Type B pancreatic cell (in vitro differentiated cells): ENCODE measurements around the gene RNF214. TPM values are rescaled to one million over a fixed set of nuclear protein-coding genes. Genes with fewer than 3 reads are reported as not detected.
A peak's percentile ranks its signal among the peaks of the same experiment; 100 is the strongest.

ENCODE experiments used
- DNase-seq: peaks from one replicate; pipeline ENCODE4 v3.0.0; 2021; ENCODE audit warnings: mixed read lengths; ENCODE audit not compliant: unreplicated experiment; ENCODE audit errors: extremely low spot score
- H3K27ac Mint-ChIP-seq: 2 replicates; pipeline ENCODE4 v1.8.0; 2021; ENCODE audit warnings: mild to moderate bottlenecking, mixed read lengths
- H3K27me3 Mint-ChIP-seq: 2 replicates; pipeline ENCODE4 v1.8.0; 2021; ENCODE audit warnings: mixed read lengths
- H3K36me3 Mint-ChIP-seq: 2 replicates; pipeline ENCODE4 v1.8.0; 2021; ENCODE audit warnings: mixed read lengths
- H3K4me1 Mint-ChIP-seq: one replicate; pipeline ENCODE4 v1.8.0; 2021; ENCODE audit warnings: mixed read lengths; ENCODE audit not compliant: unreplicated experiment
- H3K4me3 Mint-ChIP-seq: 2 replicates; pipeline ENCODE4 v1.8.0; 2021; ENCODE audit warnings: mild to moderate bottlenecking, mixed read lengths
- H3K9me3 Mint-ChIP-seq: 2 replicates; pipeline ENCODE4 v1.8.0; 2021; ENCODE audit warnings: mixed read lengths
- CTCF ChIP-seq: fragments of 200-600 bp; sonication (generic); conservative IDR thresholded peaks from 2 replicates; pipeline ENCODE4 v1.5.0; 2021; ENCODE audit warnings: antibody characterized with exemption, mild to moderate bottlenecking
- total RNA-seq: library from RNA; stranded (reverse); gene quantifications from 2 replicates; pipeline ENCODE4 v1.2.1, GENCODE V29; 2021; ENCODE audit warnings: low replicate concordance

Gene RNF214
- total RNA-seq, 1 donor from 2014 or later = 34.7 TPM

GRCh38 chr11:117187007-117187406 lies 45.5 kb upstream of the RNF214 start:
- no peak overlapping the region for H3K27ac Mint-ChIP-seq

GRCh38 chr11:117187428-117187798 lies 45.1 kb upstream of the RNF214 start:
- H3K4me3 Mint-ChIP-seq = no peak overlapping the region
- peaks cover 10% of the 10 kb centered on the region for H3K4me1 Mint-ChIP-seq
- TF ChIP-seq CTCF = no peak
- H3K27ac Mint-ChIP-seq = no peak overlapping the region
- DNase-seq = peak; percentile 59
- no peaks in the 10 kb centered on the region for H3K9me3 Mint-ChIP-seq
- H3K27me3 Mint-ChIP-seq = no peaks in the 10 kb centered on the region
- peaks cover 24% of the 10 kb centered on the region for H3K36me3 Mint-ChIP-seq

More at GRCh38 chr11:117187007-117187406, 45.5 kb upstream of the RNF214 start:
- no peak overlapping the region for H3K4me3 Mint-ChIP-seq
- DNase-seq = peak; percentile 53
- no peak for TF ChIP-seq CTCF
- peaks cover 23% of the 10 kb centered on the region for H3K36me3 Mint-ChIP-seq
- H3K9me3 Mint-ChIP-seq = no peaks in the 10 kb centered on the region
- H3K4me1 Mint-ChIP-seq = peaks cover 10% of the 10 kb centered on the region
- H3K27me3 Mint-ChIP-seq = no peaks in the 10 kb centered on the region

- H3K27ac Mint-ChIP-seq = no peak overlapping the region
- H3K4me3 Mint-ChIP-seq = no peak overlapping the region
Observed at GRCh38 chr11:117187799-117188481, 44.5 kb upstream of the RNF214 start.

GRCh38 chr11:117188620-117189081 lies 43.8 kb upstream of the RNF214 start:
- Mint-ChIP-seq H3K4me1 (peaks cover 8% of the 10 kb centered on the region), H3K9me3 (no peaks in the 10 kb centered on the region)

More at GRCh38 chr11:117187799-117188481, 44.5 kb upstream of the RNF214 start:
- H3K36me3 Mint-ChIP-seq = peaks cover 22% of the 10 kb centered on the region
- no peaks in the 10 kb centered on the region for H3K9me3 Mint-ChIP-seq
- no peak for TF ChIP-seq CTCF
- peaks cover 10% of the 10 kb centered on the region for H3K4me1 Mint-ChIP-seq
- peak; percentile 57 for DNase-seq
- no peaks in the 10 kb centered on the region for H3K27me3 Mint-ChIP-seq

GRCh38 chr11:117189191-117189940 lies 43.1 kb upstream of the RNF214 start:
- no peak overlapping the region for H3K4me3 Mint-ChIP-seq
- peaks cover 16% of the 10 kb centered on the region for H3K36me3 Mint-ChIP-seq
- H3K4me1 Mint-ChIP-seq = peaks cover under 1% of the 10 kb centered on the region
- TF ChIP-seq CTCF = no peak
- DNase-seq = peak; percentile 47
- no peaks in the 10 kb centered on the region for H3K9me3 Mint-ChIP-seq
- no peak overlapping the region for H3K27ac Mint-ChIP-seq
- H3K27me3 Mint-ChIP-seq = no peaks in the 10 kb centered on the region

More at GRCh38 chr11:117188620-117189081, 43.8 kb upstream of the RNF214 start:
- no peak overlapping the region for H3K27ac Mint-ChIP-seq
- peak; percentile 57 for DNase-seq
- TF ChIP-seq CTCF = no peak
- no peak overlapping the region for H3K4me3 Mint-ChIP-seq
- peaks cover 22% of the 10 kb centered on the region for H3K36me3 Mint-ChIP-seq
- no peaks in the 10 kb centered on the region for H3K27me3 Mint-ChIP-seq
